Fibroblast of mammary gland (primary cell): Measurements from ENCODE around the gene ANAPC2.

ENCODE experiments used
- DNase-seq: peaks from one replicate; pipeline ENCODE4 v3.0.0-alpha.2; 2010; ENCODE audit warnings: low read depth
- H3K4me3 ChIP-seq: 2 replicates; pipeline ENCODE4 v1.5.1; 2011; ENCODE audit warnings: low read depth, mild to moderate bottlenecking, low read length, moderate library complexity; ENCODE audit not compliant: control insufficient read depth
- CTCF ChIP-seq: conservative IDR thresholded peaks from 2 replicates; pipeline ENCODE4 v1.5.1; 2011; ENCODE audit warnings: low read depth, low read length, inconsistent platforms; ENCODE audit not compliant: control insufficient read depth, insufficient read depth

ANAPC2 gene

GRCh38 chr9:137141976-137142936, 46.1 kb downstream of the ANAPC2 start:
- no peak overlapping the region for H3K4me3 ChIP-seq
- no peak for TF ChIP-seq CTCF
- no peak for DNase-seq

GRCh38 chr9:137141050-137141810, 47.1 kb downstream of the ANAPC2 start:
- TF ChIP-seq CTCF = no peak

GRCh38 chr9:137140151-137141012, 48.0 kb downstream of the ANAPC2 start:
- no peak overlapping the region for H3K4me3 ChIP-seq
- no peak for DNase-seq
- TF ChIP-seq CTCF = no peak

More at GRCh38 chr9:137141050-137141810, 47.1 kb downstream of the ANAPC2 start:
- no peak for DNase-seq
- H3K4me3 ChIP-seq = no peak overlapping the region

GRCh38 chr9:137139468-137140150, 48.8 kb downstream of the ANAPC2 start:
- TF ChIP-seq CTCF = no peak
- H3K4me3 ChIP-seq = no peak overlapping the region
- no peak for DNase-seq

- TF ChIP-seq CTCF = no peak
- no peak for DNase-seq
- H3K4me3 ChIP-seq = no peak within 1 kb of the TSS
These were observed 49.5 kb downstream of the ANAPC2 start, which contains the start of gene GRIN1 for GRCh38 chr9:137138722-137139467. GRIN1 (plus strand) TSS chr9:137139154; CDS start chr9:137139487, 333 bp downstream.
